Measurements from ENCODE around the gene COL9A2. TPM values are rescaled to one million over a fixed set of nuclear protein-coding genes. Genes with fewer than 3 reads are reported as not detected.

Gene COL9A2
- total and polyA plus RNA-seq, 4 donors = 0.19 to 0.75 (median 0.34) TPM

DNA sequence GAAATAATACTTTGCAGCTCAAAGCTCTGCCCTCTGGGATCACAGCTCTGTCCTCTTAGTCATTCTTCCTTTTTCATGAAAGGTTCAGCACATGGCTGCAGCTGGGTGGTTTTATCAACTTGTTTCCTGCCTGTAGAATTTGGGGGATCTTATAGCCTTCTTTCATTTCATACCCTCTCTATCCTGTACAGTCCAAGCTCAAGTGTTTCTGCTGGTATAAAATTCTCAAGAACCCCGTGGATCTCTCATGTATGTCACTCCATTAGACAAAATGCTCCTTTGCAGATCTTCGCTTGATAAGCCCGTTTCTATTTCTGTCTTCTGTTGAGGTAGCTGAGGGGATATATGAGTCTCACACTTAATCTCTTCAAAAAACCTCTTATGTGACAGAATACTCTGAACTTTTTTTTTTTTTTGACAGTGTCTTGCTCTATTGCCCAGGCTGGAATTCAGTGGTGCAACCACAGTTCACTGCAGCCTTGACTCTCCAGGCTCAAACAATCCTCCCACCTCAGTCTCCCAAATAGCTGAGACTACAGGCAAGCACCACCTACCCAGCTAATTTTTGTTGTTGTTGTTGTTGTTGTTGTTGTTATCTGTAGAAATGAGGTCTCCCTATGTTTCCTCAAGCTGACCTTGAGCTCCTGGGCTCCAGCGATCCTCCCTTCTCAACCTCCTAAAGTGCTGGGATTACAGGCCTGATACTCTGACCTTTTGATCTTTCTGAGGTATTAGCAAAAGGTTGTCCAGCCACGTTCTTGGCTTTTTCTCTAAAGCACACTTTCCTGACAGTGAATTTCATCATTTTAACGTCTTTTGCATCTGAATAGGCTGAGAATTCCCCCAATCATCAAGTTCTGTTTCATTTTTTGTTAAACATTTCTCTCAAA lies 24.6 kb upstream of the COL9A2 start (continued):
- TF ChIP-seq, protein P1, sequence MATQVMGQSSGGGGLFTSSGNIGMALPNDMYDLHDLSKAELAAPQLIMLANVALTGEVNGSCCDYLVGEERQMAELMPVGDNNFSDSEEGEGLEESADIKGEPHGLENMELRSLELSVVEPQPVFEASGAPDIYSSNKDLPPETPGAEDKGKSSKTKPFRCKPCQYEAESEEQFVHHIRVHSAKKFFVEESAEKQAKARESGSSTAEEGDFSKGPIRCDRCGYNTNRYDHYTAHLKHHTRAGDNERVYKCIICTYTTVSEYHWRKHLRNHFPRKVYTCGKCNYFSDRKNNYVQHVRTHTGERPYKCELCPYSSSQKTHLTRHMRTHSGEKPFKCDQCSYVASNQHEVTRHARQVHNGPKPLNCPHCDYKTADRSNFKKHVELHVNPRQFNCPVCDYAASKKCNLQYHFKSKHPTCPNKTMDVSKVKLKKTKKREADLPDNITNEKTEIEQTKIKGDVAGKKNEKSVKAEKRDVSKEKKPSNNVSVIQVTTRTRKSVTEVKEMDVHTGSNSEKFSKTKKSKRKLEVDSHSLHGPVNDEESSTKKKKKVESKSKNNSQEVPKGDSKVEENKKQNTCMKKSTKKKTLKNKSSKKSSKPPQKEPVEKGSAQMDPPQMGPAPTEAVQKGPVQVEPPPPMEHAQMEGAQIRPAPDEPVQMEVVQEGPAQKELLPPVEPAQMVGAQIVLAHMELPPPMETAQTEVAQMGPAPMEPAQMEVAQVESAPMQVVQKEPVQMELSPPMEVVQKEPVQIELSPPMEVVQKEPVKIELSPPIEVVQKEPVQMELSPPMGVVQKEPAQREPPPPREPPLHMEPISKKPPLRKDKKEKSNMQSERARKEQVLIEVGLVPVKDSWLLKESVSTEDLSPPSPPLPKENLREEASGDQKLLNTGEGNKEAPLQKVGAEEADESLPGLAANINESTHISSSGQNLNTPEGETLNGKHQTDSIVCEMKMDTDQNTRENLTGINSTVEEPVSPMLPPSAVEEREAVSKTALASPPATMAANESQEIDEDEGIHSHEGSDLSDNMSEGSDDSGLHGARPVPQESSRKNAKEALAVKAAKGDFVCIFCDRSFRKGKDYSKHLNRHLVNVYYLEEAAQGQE (IDR thresholded peaks at IDR 0.05) = no peak

DNA sequence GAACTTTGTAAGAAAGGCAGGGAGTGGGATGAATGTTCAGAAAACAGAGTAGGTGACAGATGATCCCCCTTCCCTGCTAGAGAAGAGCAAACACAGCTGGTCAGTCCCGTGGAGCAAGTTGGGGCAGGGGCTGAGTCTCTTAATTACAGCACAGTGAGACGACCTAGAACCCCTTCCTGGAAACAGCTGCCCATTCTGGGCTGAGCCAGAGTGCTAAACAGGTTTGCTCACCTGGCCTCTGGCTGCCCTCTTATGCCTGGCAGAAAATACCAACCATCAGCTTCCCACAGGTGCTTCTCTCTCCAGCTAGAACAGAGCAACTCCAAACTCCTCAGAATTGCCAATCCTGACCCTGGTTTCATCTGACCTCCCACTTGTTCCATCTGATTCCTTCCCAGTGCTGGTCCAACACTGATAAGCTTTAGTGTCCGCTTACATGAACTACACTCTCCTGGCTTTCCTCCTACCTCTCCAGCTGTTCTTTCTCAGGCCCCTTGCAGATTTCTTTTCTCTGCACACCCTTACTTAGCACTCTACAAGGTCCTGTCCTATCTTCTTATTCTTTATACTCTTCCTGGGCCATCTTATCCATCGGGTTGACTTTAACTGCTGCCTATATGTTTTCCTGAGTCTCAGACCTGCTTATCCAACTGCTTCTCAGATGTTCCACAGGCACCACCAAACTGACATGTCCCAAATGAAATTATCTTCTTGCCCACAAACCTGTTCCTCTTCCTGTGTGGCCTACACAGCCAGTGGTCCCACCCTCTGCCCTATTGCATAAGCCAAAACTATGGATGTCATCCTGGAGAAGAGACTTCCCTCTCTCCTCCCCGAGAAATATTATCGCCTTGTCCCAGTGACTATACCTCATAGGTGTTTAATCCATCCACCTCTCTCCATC lies 22.6 kb upstream of the COL9A2 start:
- TF ChIP-seq RXRA (IDR thresholded peaks at IDR 0.05) (no peak), HNF4G (IDR thresholded peaks at IDR 0.05) (no peak), HNF4A (conservative IDR thresholded peaks at IDR 0.05) (no peak), FOXA2 (IDR thresholded peaks at IDR 0.05) (no peak), YY1 (IDR thresholded peaks at IDR 0.05) (no peak), RAD21 (IDR thresholded peaks at IDR 0.05) (no peak), NR2F2 (IDR thresholded peaks at IDR 0.05) (no peak), GABPA (IDR thresholded peaks at IDR 0.05 in 1 of 2, conservative IDR thresholded peaks at IDR 0.05 in 1 of 2) (no peak)
- TF ChIP-seq, protein P1 (IDR thresholded peaks at IDR 0.05) = no peak
- TF ChIP-seq, protein P2, sequence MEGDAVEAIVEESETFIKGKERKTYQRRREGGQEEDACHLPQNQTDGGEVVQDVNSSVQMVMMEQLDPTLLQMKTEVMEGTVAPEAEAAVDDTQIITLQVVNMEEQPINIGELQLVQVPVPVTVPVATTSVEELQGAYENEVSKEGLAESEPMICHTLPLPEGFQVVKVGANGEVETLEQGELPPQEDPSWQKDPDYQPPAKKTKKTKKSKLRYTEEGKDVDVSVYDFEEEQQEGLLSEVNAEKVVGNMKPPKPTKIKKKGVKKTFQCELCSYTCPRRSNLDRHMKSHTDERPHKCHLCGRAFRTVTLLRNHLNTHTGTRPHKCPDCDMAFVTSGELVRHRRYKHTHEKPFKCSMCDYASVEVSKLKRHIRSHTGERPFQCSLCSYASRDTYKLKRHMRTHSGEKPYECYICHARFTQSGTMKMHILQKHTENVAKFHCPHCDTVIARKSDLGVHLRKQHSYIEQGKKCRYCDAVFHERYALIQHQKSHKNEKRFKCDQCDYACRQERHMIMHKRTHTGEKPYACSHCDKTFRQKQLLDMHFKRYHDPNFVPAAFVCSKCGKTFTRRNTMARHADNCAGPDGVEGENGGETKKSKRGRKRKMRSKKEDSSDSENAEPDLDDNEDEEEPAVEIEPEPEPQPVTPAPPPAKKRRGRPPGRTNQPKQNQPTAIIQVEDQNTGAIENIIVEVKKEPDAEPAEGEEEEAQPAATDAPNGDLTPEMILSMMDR (IDR thresholded peaks at IDR 0.05; ENCODE audit: low read depth, low read length, missing input control) = no peak
- TF ChIP-seq, protein P3, sequence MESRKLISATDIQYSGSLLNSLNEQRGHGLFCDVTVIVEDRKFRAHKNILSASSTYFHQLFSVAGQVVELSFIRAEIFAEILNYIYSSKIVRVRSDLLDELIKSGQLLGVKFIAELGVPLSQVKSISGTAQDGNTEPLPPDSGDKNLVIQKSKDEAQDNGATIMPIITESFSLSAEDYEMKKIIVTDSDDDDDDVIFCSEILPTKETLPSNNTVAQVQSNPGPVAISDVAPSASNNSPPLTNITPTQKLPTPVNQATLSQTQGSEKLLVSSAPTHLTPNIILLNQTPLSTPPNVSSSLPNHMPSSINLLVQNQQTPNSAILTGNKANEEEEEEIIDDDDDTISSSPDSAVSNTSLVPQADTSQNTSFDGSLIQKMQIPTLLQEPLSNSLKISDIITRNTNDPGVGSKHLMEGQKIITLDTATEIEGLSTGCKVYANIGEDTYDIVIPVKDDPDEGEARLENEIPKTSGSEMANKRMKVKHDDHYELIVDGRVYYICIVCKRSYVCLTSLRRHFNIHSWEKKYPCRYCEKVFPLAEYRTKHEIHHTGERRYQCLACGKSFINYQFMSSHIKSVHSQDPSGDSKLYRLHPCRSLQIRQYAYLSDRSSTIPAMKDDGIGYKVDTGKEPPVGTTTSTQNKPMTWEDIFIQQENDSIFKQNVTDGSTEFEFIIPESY (IDR thresholded peaks at IDR 0.05) = no peak
- TF ChIP-seq, protein P4, sequence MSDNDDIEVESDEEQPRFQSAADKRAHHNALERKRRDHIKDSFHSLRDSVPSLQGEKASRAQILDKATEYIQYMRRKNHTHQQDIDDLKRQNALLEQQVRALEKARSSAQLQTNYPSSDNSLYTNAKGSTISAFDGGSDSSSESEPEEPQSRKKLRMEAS (IDR thresholded peaks at IDR 0.05) = no peak
- DNase-seq (ENCODE audit: low spot score) = no peak
- H3K9me3 ChIP-seq (ENCODE audit: control insufficient read depth in 4 of 4, low read length in 3 of 4) = no peaks in the 10 kb centered on the region
- H3K36me3 ChIP-seq (ENCODE audit: control insufficient read depth in 4 of 4, insufficient read depth in 3 of 4, low read depth in 1 of 4, low read length in 3 of 4) = no peaks in the 10 kb centered on the region
- H3K27ac ChIP-seq (ENCODE audit: low read depth in 1 of 2, low read length in 2 of 2) = peak overlapping the region in 1 of 2 donors; percentile 28
- H3K4me3 ChIP-seq (ENCODE audit: low read depth in 1 of 3, low read length in 3 of 3) = peak overlapping the region in 1 of 3 donors; percentile 18
- no peak overlapping the region for H3K9ac ChIP-seq (ENCODE audit: low read depth in 1 of 2, low read length in 2 of 2)
- 72% methylated on average over 6 of the region's 6 CpGs for WGBS
- H3K27me3 ChIP-seq (ENCODE audit: control insufficient read depth in 4 of 4, insufficient read depth in 4 of 4, low read length in 3 of 4) = no peaks in the 10 kb centered on the region
- peaks cover 0 to 15% (median 5%) of the 10 kb centered on the region in 4 donors for H3K4me1 ChIP-seq (ENCODE audit: control insufficient read depth in 4 of 4, insufficient read depth in 4 of 4, low read length in 3 of 4)

All from liver (tissue), 9 donors.